ENCODE results near the gene OR52N1. TPM values are rescaled to one million over a fixed set of nuclear protein-coding genes. Genes with fewer than 3 reads are reported as not detected.

Gene OR52N1
- total RNA-seq (2012; rRNA removed) (not detected in 2 replicates), polyA plus RNA-seq (2012; rRNA removed) (not detected in 2 replicates), Bru-seq, nascent RNA (not detected), BruChase-seq, experiment 1, labeled RNA remaining after a 6-hour chase (not detected), BruChase-seq, experiment 2, labeled RNA remaining after a 2-hour chase (not detected)
- polyA plus RNA-seq (2012; cell fraction: cytosol; rRNA removed), result not detected in 2 replicates
- not detected in 2 replicates for polyA plus RNA-seq (2012; cell fraction: nucleus; rRNA removed; ENCODE audit: low replicate concordance)
- long read RNA-seq, result 0 reads

DNA sequence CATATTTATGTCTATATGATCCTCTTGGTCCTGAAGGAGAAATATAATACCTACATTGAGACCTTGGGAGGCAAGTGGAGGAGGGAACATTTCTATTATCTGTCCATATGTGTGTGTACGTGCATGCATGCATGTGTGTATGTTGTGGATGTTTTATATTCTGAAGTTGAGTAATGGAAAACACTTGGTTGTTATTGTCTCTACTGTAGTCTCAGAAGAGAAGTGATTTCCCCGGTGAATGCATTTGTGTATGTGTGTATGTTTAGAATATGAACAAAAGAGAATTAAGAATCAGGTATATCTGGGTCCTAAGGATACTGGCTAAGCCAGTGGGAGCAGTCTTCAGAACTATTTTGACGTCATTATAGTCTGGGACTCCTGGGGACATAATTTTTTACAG is at the start of gene OR52N1:
Gene OR52N1, minus strand, starts transcription at position 101 of the 400 bp plus-strand sequence. CDS start 2,449 bp downstream, outside the sequence.
- H3K23ac ChIP-seq (ENCODE audit: low read depth, low read length), result no peak within 1 kb of the TSS
- H3K4ac ChIP-seq (ENCODE audit: low read depth, low read length), result no peak within 1 kb of the TSS
- H3K56ac ChIP-seq (ENCODE audit: extremely low read depth, insufficient read depth, low read length), result no peak within 1 kb of the TSS
- no peak within 1 kb of the TSS for H4K5ac ChIP-seq (ENCODE audit: low read depth, low read length)
- intact Hi-C loops (cut with micrococcal nuclease) (no loop called here), dilution Hi-C loops (cut with HindIII; ENCODE audit: low sequenced_read_pairs, unreplicated experiment) (no loop called here), in situ Hi-C loops (cut with MboI; ENCODE audit: low sequenced_read_pairs) (no loop called here)
- H2AFZ ChIP-seq (replicated peaks; ENCODE audit: low read length, poor library complexity), result no peak within 1 kb of the TSS
- no peak within 1 kb of the TSS for H3K27ac ChIP-seq (ENCODE audit: insufficient read depth, low read length)
- no peak within 1 kb of the TSS for H4K91ac ChIP-seq (ENCODE audit: insufficient read depth, low read depth, low read length)
- no peak within 1 kb of the TSS for H3K4me3 ChIP-seq (ENCODE audit: insufficient read depth, low read depth, low read length)
- no peak within 1 kb of the TSS for H3K18ac ChIP-seq (ENCODE audit: low read depth, low read length)
- TF ChIP-seq RAD21 (IDR thresholded peaks at IDR 0.05; ENCODE audit: low read length) (no peak), POLR2A (IDR thresholded peaks at IDR 0.05; ENCODE audit: low read depth, low read length) (no peak), CHD1 (IDR thresholded peaks at IDR 0.05; ENCODE audit: low read depth, low read length) (no peak), FOS (IDR thresholded peaks at IDR 0.05; ENCODE audit: low read depth, low read length) (no peak), RFX5 (IDR thresholded peaks at IDR 0.05; ENCODE audit: low read depth, low read length) (no peak)
- H3K9me3 ChIP-seq (ENCODE audit: control insufficient read depth, insufficient read depth, low read length), result no peaks in the 10 kb centered on the region
- no peak within 1 kb of the TSS for H3K14ac ChIP-seq (replicated peaks; ENCODE audit: low read depth, low read length)
- DNase-seq (no peak), ATAC-seq (ENCODE audit: low read depth) (no peak)
- no peaks in the 10 kb centered on the region for H3K4me1 ChIP-seq (ENCODE audit: control insufficient read depth, insufficient read depth, low read length)
- POLR2A ChIA-PET (ENCODE audit: unreplicated experiment), result no interaction called here
- H2AK5ac ChIP-seq (ENCODE audit: low read depth, low read length), result no peak within 1 kb of the TSS
- no peak within 1 kb of the TSS for H2BK5ac ChIP-seq (ENCODE audit: low read depth, low read length, poor library complexity, severe bottlenecking)
- H3K4me2 ChIP-seq (ENCODE audit: low read depth, low read length), result no peak within 1 kb of the TSS
- no peak within 1 kb of the TSS for H2BK20ac ChIP-seq (ENCODE audit: low read depth, low read length)
- H3K9me1 ChIP-seq (ENCODE audit: insufficient read depth, low read length), result no peaks in the 10 kb centered on the region
- no peak within 1 kb of the TSS for H2AK9ac ChIP-seq (replicated peaks; ENCODE audit: low read depth, low read length, poor library complexity)
- CTCF ChIA-PET, result no interaction called here
- no peaks in the 10 kb centered on the region for H3K27me3 ChIP-seq (ENCODE audit: control insufficient read depth, insufficient read depth, low read length)
- no peak within 1 kb of the TSS for H2BK15ac ChIP-seq (ENCODE audit: low read depth, low read length)
- no peaks in the 10 kb centered on the region for H4K20me1 ChIP-seq (ENCODE audit: insufficient read depth, low read length)
- H3K36me3 ChIP-seq (ENCODE audit: control insufficient read depth, insufficient read depth, low read length), result no peaks in the 10 kb centered on the region
- WGBS, 2 experiments (ENCODE audit: extremely low coverage in 2 of 2, insufficient read length in 1 of 2), result 20% methylated on average over 1 of the region's 3 CpGs; no CpG with 5 or more reads in 1 of the 2 experiments
- no peak within 1 kb of the TSS for H2BK120ac ChIP-seq (ENCODE audit: low read depth, low read length)
- H4K8ac ChIP-seq (ENCODE audit: low read depth in 2 of 2, low read length in 2 of 2), result no peak within 1 kb of the TSS
- H3K9ac ChIP-seq (ENCODE audit: low read depth, low read length), result no peak within 1 kb of the TSS
- BruUV-seq (replicated peaks), result no TSS peak
- no peaks in the 10 kb centered on the region for H3K79me1 ChIP-seq (ENCODE audit: low read depth in 1 of 2, low read length in 2 of 2)
